Islet of Langerhans (tissue), 1 donor: Measurements from ENCODE around the gene OR8B3.

ENCODE experiments used
- FAIRE-seq: peaks from one replicate; lab custom pipeline; 2011; peaks lifted over from hg19 to GRCh38; lab: Jason Lieb, UNC

Gene OR8B3

DNA sequence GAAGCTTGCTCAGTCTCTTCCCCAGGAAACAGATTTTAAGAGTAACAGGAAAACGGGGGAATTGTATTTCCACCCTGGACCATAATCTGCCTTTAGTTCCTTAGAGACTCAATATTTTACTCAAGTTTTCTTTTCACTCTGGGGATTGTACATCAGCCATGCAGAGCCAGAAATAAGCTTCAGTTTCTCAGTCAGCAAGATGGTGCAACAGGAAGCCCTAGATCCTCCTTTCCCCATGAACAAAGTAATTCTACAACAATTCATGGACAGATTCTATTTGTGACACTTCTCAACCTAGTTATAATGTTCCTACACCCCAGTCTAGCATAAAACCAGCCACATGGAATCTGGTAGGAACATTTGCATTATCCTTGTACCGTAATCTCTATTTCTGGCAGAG is 39.3 kb downstream of the OR8B3 start:
- FAIRE-seq, result no peak

DNA sequence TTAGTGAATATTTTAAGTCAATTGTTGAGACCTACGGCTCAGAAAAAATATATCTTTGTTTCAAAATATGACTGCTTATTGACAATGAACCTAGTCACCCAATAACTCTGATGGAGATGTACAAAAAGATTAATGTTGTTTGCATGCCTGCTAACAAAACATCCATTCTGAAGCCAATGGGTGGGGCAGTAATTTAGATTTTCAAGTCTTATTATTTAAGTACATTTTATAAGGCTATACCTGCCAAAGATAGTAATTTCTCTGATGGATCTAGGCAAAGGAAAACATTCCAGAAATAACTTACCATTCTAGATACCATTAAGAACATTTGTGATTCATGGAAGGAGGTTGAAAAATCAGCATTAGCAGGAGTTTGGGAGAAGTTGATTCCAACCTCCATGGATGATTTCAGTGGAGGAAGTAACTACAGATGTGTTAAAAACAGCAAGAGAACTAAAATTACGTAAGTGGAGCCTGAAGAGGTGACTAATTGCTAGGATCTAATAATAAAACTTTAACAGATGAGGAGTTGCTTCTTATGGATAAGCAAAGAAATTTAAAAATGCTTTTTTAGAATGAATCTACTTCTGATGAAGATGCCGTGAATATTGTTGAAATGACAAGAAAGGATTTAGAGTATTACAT is 52.4 kb downstream of the OR8B3 start:
- no peak for FAIRE-seq
